Measurements from ENCODE around the gene MEF2B. TPM values are rescaled to one million over a fixed set of nuclear protein-coding genes. Genes with fewer than 3 reads are reported as not detected.
"Not testable (repeated sequence)": the region's sequence is repeated elsewhere in the genome, so short reads cannot be mapped to it uniquely, and the experiment has no call there.

The MEF2B gene
- total and polyA plus RNA-seq, 8 donors = 0.93 to 7.2 (median 2.9) TPM; not detected in 5

DNA sequence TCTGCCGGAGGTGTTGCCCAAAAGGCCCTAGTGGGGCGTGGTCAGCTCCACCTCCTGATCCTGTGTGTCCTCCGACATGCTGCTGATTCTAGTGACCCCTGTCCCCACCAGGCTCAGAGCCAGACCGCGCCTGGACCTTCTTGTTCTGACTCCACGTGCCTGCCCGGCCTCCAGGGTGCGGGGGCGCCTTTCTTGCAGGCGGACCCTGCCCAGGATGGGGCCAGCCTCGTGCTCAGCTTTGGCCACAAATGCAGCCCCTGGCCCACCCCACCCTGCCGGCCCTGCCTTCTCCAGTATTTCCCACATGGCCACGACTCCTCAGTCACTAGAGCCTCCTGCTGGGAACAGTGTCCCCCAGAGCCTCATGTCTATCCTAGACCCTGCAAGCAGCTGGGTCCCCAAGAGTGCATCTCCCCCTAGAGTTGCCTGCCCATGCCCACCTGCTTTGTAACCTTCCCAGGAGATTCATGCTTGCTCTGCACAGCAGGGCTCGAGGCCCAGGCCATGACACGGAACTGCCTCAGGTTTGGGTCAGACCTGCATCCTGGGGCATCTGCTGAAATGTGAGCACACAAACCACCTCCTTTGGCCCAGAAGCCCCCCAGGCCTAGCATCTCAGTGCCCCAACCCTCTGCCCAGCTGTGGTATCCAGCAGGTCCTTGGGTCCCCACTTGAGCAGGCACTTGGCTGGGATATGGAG is 58.8 kb downstream of the MEF2B start:
- Histone ChIP-seq H3K9me3 (no peaks in the 10 kb centered on the region), H3K4me3 (no peak overlapping the region), H3K36me3 (peaks cover 0 to 15% (median 10%) of the 10 kb centered on the region in 4 donors), H3K27ac (no peak overlapping the region), H3K4me1 (peaks cover 11 to 25% (median 18%) of the 10 kb centered on the region in 4 donors), H3K27me3 (peaks cover 0 to 12% (median 0%) of the 10 kb centered on the region in 3 donors)
- DNase-seq = peak in 1 of 2 donors; percentile 44
- intact Hi-C loops (cut with DNase I; ENCODE audit: low total_unique reads) = no loop called here
- TF ChIP-seq POLR2A (IDR thresholded peaks at IDR 0.05) (no peak), POLR2AphosphoS5 (IDR thresholded peaks at IDR 0.05) (no peak)
- TF ChIP-seq, protein P1, sequence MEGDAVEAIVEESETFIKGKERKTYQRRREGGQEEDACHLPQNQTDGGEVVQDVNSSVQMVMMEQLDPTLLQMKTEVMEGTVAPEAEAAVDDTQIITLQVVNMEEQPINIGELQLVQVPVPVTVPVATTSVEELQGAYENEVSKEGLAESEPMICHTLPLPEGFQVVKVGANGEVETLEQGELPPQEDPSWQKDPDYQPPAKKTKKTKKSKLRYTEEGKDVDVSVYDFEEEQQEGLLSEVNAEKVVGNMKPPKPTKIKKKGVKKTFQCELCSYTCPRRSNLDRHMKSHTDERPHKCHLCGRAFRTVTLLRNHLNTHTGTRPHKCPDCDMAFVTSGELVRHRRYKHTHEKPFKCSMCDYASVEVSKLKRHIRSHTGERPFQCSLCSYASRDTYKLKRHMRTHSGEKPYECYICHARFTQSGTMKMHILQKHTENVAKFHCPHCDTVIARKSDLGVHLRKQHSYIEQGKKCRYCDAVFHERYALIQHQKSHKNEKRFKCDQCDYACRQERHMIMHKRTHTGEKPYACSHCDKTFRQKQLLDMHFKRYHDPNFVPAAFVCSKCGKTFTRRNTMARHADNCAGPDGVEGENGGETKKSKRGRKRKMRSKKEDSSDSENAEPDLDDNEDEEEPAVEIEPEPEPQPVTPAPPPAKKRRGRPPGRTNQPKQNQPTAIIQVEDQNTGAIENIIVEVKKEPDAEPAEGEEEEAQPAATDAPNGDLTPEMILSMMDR (IDR thresholded peaks at IDR 0.05) = no peak
- WGBS, 5 donors = 40 to 72% (median 54%) methylated on average over 9 to 15 of the region's 15 CpGs

DNA sequence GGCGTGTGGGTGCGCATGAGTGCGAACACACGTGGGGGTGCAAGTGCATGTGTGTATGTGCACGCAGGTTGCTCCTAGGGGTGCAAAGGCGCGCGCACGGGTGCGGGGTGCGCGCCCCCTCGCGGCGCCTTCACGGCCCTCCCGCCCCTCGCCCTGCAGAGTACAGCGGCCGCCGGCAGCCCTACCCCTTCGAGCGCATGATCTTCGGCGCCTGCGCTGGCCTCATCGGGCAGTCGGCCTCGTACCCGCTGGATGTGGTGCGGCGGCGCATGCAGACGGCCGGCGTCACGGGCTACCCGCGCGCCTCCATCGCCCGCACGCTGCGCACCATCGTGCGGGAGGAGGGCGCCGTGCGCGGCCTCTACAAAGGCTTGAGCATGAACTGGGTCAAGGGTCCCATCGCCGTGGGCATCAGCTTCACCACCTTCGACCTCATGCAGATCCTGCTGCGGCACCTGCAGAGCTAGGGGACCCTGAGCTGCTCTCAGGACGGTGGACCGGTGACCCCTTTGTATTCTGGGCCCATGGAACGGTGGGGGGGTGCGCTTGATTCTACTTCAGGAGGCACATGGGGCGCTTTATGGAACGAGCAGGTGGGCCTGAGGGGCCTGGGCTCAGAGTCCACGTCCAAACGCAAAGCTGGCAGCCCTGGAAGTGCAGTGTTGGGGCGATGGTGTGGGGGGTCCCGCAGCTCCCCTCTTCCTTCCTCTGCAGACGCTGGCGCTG is 59.5 kb downstream of the MEF2B start:
- Histone ChIP-seq H3K36me3 (peaks cover 0 to 15% (median 10%) of the 10 kb centered on the region in 4 donors), H3K27me3 (peaks cover 0 to 12% (median 0%) of the 10 kb centered on the region in 3 donors), H3K9me3 (no peaks in the 10 kb centered on the region), H3K4me3 (peak overlapping the region in 3 of 4 donors; percentile 27 to 39 (median 29)), H3K27ac (no peak overlapping the region), H3K4me1 (peaks cover 11 to 32% (median 22%) of the 10 kb centered on the region in 4 donors)
- DNase-seq = peak in 1 of 2 donors; percentile 77
- intact Hi-C loops (cut with DNase I; ENCODE audit: low total_unique reads) = no loop called here
- no peak for TF ChIP-seq POLR2AphosphoS5 (IDR thresholded peaks at IDR 0.05)
- TF ChIP-seq, protein P1 (IDR thresholded peaks at IDR 0.05) = peak in 1 of 7 experiments; percentile 30
- 6 to 32% (median 15%) methylated on average over 33 to 66 of the region's 66 CpGs for WGBS, 5 donors

DNA sequence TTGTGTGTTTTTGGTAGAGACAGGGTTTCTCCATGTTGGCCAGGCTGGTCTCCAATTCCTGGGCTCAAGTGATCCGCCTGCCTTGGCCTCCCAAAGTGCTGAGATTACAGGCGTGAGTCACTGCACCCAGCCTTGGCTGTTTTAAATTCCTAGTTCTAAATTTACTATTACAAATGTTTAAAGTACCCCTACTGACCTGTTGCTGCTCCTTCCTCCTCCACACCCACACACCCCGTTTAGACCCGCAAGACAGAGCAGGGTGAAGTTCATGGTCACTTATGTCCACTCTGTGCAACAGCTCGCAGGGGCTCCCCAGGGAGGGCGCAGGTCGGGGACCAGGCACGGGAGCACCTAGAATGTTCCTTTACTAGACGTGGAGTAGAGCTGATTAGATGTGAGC is 60.5 kb downstream of the MEF2B start:
- WGBS, 5 donors = 58 to 68% (median 66%) methylated on average over 9 of the region's 9 CpGs
- no peak overlapping the region for H3K4me3 ChIP-seq
- H3K36me3 ChIP-seq = peaks cover 0 to 15% (median 10%) of the 10 kb centered on the region in 4 donors

DNA sequence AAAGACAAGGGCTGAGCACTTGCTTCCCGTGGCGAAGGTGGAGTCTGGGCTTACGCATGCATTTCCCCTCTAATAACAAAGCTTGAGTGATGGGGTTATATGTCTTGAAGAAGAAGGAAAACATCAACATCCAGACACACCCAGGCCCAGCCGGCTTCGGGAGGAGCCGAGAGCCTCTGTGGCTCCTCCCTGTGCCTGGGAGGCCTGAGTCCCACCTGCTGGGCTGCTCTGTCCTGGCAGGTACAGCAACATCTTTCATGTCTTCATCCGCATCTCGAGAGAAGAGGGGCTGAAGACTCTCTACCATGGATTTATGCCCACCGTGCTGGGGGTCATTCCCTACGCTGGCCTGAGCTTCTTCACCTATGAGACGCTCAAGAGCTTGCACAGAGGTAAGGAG is 62.4 kb downstream of the MEF2B start:
- 81 to 89% (median 87%) methylated on average over 11 of the region's 11 CpGs for whole genome bisulfite sequencing, 5 donors
- peaks cover 0 to 15% (median 11%) of the 10 kb centered on the region in 4 donors for H3K36me3 ChIP-seq

More for the DNA sequence above, 60.5 kb downstream of the MEF2B start:
- Histone ChIP-seq H3K27me3 (peaks cover 0 to 12% (median 0%) of the 10 kb centered on the region in 3 donors), H3K4me1 (peaks cover 15 to 40% (median 29%) of the 10 kb centered on the region in 4 donors), H3K27ac (no peak overlapping the region), H3K9me3 (no peaks in the 10 kb centered on the region)
- no peak for TF ChIP-seq EP300 (IDR thresholded peaks at IDR 0.05)
- TF ChIP-seq, protein P1 (IDR thresholded peaks at IDR 0.05) = no peak
- no peak for TF ChIP-seq POLR2AphosphoS5 (IDR thresholded peaks at IDR 0.05)
- TF ChIP-seq POLR2A (IDR thresholded peaks at IDR 0.05) = no peak
- DNase-seq = no peak
- intact Hi-C loops (cut with DNase I; ENCODE audit: low total_unique reads) = no loop called here

DNA sequence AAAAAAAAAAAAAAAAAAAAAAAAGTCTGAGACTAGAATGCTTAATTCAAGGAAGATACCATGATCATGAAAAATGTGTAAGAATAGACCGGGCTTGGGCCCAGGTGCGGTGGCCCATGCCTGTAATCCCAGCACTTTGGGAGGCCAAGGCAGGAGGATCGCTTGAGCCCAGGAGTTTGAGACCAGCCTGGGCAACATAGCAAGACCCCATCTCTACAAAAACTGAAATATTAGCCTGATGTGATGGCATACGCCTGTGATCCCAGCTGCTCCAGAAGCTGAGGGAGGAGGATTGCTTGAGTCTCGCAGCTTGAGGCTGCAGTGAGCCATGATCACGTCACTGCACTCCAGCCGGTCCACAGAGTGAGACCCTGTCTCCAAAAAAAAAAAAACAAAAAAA is 63.1 kb downstream of the MEF2B start:
- WGBS, 5 donors = 92 to 100% (median 97%) methylated on average over 7 of the region's 7 CpGs
- intact Hi-C loops (cut with DNase I; ENCODE audit: low total_unique reads); H3K9me3 ChIP-seq; H3K27ac ChIP-seq; H3K4me3 ChIP-seq; DNase-seq: not testable (repeated sequence)
- Histone ChIP-seq H3K36me3 (peaks cover 0 to 20% (median 13%) of the 10 kb centered on the region in 4 donors), H3K27me3 (peaks cover 0 to 12% (median 0%) of the 10 kb centered on the region in 3 donors), H3K4me1 (peaks cover 15 to 40% (median 29%) of the 10 kb centered on the region in 4 donors)

More for the DNA sequence above, 62.4 kb downstream of the MEF2B start:
- no peak overlapping the region for H3K4me3 ChIP-seq
- no peaks in the 10 kb centered on the region for H3K9me3 ChIP-seq
- no peak overlapping the region for H3K27ac ChIP-seq
- no peak for DNase-seq
- intact Hi-C loops (cut with DNase I; ENCODE audit: low total_unique reads) = no loop called here
- peaks cover 15 to 40% (median 29%) of the 10 kb centered on the region in 4 donors for H3K4me1 ChIP-seq
- H3K27me3 ChIP-seq = peaks cover 0 to 12% (median 0%) of the 10 kb centered on the region in 3 donors
- TF ChIP-seq POLR2A (IDR thresholded peaks at IDR 0.05) (no peak), POLR2AphosphoS5 (IDR thresholded peaks at IDR 0.05) (no peak), EP300 (IDR thresholded peaks at IDR 0.05) (no peak)
- TF ChIP-seq, protein P1 (IDR thresholded peaks at IDR 0.05) = no peak
